Stomach (tissue), 9 donors: Measurements from ENCODE around the gene CACNA2D2. TPM values are rescaled to one million over a fixed set of nuclear protein-coding genes. Genes with fewer than 3 reads are reported as not detected.

Experiments
- DNase-seq, 2 donors: peaks; one replicate each; pipeline versions ENCODE4 v3.0.0 to v3.0.0-alpha.2; 2013 to 2019
- H3K27ac ChIP-seq, 5 donors: fragments of 200-600 bp in 4 of 5; sonication (generic) in 4 of 5; one replicate each; pipeline ENCODE4 v1.5.1; 2013 to 2019; ENCODE audit warnings: mild to moderate bottlenecking in 1 of 5, moderate library complexity in 1 of 5
- H3K27me3 ChIP-seq, 3 donors: fragments of 200-600 bp; sonication (generic); one replicate each; pipeline ENCODE4 v1.5.1; 2017 to 2019; ENCODE audit warnings: mixed run types in 1 of 3
- H3K36me3 ChIP-seq, 4 donors: fragments of 200-600 bp; sonication (generic); 1 replicate in 3 of 4; 2 replicates in 1 of 4; pipeline ENCODE4 v1.5.1; 2016 to 2019
- H3K4me1 ChIP-seq, 4 donors: fragments of 200-600 bp; sonication (generic); one replicate each; pipeline ENCODE4 v1.5.1; 2016 to 2019
- H3K4me3 ChIP-seq, 4 donors: fragments of 200-600 bp; sonication (generic) in 3 of 4; one replicate each; pipeline ENCODE4 v1.5.1; 2016 to 2019; ENCODE audit warnings: mild to moderate bottlenecking in 1 of 4
- H3K9me3 ChIP-seq, 4 donors: fragments of 200-600 bp; sonication (generic); one replicate each; pipeline ENCODE4 v1.5.1; 2016 to 2019
- EP300 ChIP-seq: sonication (generic); formaldehyde crosslinking; IDR thresholded peaks from one replicate; pipeline ENCODE4 v1.6.1; 2017; ENCODE audit warnings: antibody characterized with exemption
- POLR2A ChIP-seq, 4 donors: fragments of 450-650 bp; IDR thresholded peaks; one replicate each; pipeline ENCODE4 v1.6.1; 2016; ENCODE audit warnings: antibody characterized with exemption in 4 of 4, control low read depth in 2 of 4, mild to moderate bottlenecking in 1 of 4, moderate library complexity in 1 of 4
- POLR2AphosphoS5 ChIP-seq, 3 donors: sonication (generic); formaldehyde crosslinking; IDR thresholded peaks; one replicate each; pipeline ENCODE4 v1.6.1; 2016; ENCODE audit warnings: antibody characterized with exemption in 3 of 3
- WGBS, 5 donors: extraction: QIAGEN DNeasy Blood & Tissue Kit in 3 of 5; methylation state at CpG; one replicate each; pipeline versions ENCODE4 v1.1.5 to v1.1.7; 2013 to 2018; 5-methylcytosine and 5-hydroxymethylcytosine counted together
- intact Hi-C: fragments of 100-400 bp; cut with DNase I; formaldehyde crosslinking; loops from one replicate; pipeline ENCODE4 v1.15.1; 2023; ENCODE audit warnings: low total_unique reads
- polyA plus RNA-seq, 3 donors: library from polyadenylated mRNA; stranded (reverse); fragments of 200-250 nt; gene quantifications; one replicate each; pipeline ENCODE4 v1.2.3, GENCODE V29; 2013
- total RNA-seq, 5 donors: library from RNA; depleted of rRNA; stranded (reverse); fragments of >200 nt; gene quantifications; one replicate each; pipeline versions ENCODE4 v1.1.0 to v1.2.3, GENCODE V29; 2014 to 2016
- TF ChIP-seq, protein P1 (sequence below), 7 experiments: fragments of 450-650 bp in 4 of 7; fragments of 200-600 bp in 3 of 7; sonication (generic) in 3 of 7; IDR thresholded peaks; one replicate each; pipeline ENCODE4 v1.5.1; 2016 to 2019; ENCODE audit warnings: antibody characterized with exemption in 7 of 7, control low read depth in 2 of 7, mild to moderate bottlenecking in 1 of 7
- donor health status: healthy with polysubstance abuse.
- donor health status: Bipolar disorder and iron deficiency.
- donor health status: healthy.

The CACNA2D2 gene
- total and polyA plus RNA-seq, 8 donors: 0.92 to 45.8 (median 1.9) TPM

DNA sequence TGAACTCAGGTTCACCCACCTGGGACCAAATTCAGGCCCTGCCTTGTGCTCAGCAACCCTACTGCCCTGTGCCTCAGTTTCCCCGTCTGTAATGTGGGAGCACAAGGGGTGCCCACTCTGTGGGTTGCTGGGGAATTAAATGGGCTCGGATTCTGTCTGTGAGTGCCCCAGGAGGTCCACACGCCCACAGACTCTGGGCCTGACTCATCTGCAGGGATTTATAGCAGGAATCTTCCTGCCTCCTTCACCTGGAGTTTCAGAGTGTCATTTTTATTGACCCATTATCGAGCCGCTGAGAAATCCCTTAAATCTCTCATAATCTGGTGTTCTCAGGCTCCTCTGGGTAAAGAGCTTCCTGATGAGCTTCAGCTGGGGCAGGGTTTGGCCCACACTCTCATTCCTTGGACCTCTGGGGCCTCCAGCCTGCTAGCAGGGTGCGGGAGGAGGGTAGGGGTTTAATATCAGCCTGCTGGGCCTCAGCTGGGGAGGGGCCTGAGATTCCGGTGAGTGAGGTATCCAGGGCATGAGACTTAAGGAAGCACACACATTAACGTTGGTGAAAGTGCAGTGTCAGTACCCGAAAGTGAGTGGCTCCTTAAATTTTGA is 47.7 kb upstream of the CACNA2D2 start:
- no peaks in the 10 kb centered on the region for H3K9me3 ChIP-seq
- H3K4me3 ChIP-seq: no peak overlapping the region
- no peaks in the 10 kb centered on the region for H3K36me3 ChIP-seq
- no peak overlapping the region for H3K27ac ChIP-seq
- TF ChIP-seq POLR2AphosphoS5 (IDR thresholded peaks at IDR 0.05) (no peak), EP300 (no peak), POLR2A (IDR thresholded peaks at IDR 0.05) (no peak)
- peaks cover 0 to 10% (median 0%) of the 10 kb centered on the region in 3 donors for H3K27me3 ChIP-seq
- H3K4me1 ChIP-seq: no peaks in the 10 kb centered on the region
- DNase-seq: peak in 1 of 2 donors; percentile 55
- intact Hi-C loops: no loop called here
- WGBS, 5 donors: 52 to 64% (median 60%) methylated on average over 9 of the region's 9 CpGs

DNA sequence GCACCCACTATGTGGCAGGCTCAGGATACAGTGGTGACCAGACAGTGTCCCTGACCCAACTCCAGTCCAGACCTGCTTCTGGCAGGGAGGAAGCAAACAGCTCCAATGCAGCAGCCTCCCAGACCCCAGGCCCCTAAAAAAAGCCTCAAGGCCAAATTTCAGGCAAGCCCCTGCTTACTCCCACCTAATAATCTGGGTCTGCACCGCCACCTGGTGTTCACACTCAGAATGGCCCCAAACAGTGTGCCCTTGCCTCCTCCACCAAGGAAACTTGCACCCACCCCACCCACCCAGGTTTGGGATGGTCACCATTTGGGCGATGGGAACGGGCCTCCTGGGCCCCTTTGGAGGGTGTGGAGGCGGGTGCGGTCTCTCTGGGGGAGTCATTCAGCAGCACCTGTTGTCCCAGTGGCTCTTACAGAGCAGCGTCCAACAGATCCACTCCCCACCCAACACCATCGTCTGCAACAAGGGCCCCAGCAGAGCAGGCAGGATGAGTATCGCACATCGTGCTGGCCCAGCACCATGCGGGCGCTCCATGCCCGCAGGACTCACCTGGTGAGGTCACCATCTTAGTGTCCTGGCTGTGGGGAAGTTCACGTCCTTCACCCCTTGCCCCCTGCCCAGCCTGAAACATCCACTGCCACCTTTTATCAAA is 46.8 kb upstream of the CACNA2D2 start:
- WGBS, 5 donors: 43 to 50% (median 46%) methylated on average over 10 to 13 of the region's 13 CpGs
- intact Hi-C loops: no loop called here
- peak; percentile 72 to 84 for DNase-seq
- H3K9me3 ChIP-seq: no peaks in the 10 kb centered on the region
- H3K27ac ChIP-seq: no peak overlapping the region
- H3K27me3 ChIP-seq: peaks cover 0 to 5% (median 0%) of the 10 kb centered on the region in 3 donors
- no peak overlapping the region for H3K4me3 ChIP-seq
- H3K36me3 ChIP-seq: no peaks in the 10 kb centered on the region
- no peaks in the 10 kb centered on the region for H3K4me1 ChIP-seq
- TF ChIP-seq EP300: no peak
- TF ChIP-seq, protein P1, sequence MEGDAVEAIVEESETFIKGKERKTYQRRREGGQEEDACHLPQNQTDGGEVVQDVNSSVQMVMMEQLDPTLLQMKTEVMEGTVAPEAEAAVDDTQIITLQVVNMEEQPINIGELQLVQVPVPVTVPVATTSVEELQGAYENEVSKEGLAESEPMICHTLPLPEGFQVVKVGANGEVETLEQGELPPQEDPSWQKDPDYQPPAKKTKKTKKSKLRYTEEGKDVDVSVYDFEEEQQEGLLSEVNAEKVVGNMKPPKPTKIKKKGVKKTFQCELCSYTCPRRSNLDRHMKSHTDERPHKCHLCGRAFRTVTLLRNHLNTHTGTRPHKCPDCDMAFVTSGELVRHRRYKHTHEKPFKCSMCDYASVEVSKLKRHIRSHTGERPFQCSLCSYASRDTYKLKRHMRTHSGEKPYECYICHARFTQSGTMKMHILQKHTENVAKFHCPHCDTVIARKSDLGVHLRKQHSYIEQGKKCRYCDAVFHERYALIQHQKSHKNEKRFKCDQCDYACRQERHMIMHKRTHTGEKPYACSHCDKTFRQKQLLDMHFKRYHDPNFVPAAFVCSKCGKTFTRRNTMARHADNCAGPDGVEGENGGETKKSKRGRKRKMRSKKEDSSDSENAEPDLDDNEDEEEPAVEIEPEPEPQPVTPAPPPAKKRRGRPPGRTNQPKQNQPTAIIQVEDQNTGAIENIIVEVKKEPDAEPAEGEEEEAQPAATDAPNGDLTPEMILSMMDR (IDR thresholded peaks at IDR 0.05): peak in 5 of 7 experiments; percentile 27 to 88 (median 68)

DNA sequence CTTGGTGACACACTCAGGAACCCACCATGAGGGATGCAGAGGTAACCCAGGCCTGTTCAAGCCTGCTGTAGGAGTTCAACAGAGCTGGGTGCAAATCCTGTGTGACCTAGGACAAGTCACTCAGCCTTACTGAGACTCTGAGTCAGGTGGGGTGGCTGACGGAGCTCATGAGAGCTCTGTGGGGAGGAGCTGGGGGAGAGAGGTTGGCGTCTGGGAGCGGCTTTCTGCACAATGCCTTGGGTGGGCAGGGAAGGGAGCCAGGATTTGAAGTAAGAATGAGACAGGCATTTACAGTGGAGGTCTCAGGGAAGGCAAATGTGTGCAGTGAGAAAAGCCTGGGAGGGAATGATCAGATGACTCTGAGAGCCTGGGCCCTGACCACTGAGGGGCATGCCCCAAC is 45.8 kb upstream of the CACNA2D2 start:
- TF ChIP-seq POLR2AphosphoS5 (IDR thresholded peaks at IDR 0.05) (no peak), EP300 (no peak), POLR2A (IDR thresholded peaks at IDR 0.05) (no peak)
- TF ChIP-seq, protein P1 (IDR thresholded peaks at IDR 0.05): no peak
- WGBS, 5 donors: 86 to 100% (median 93%) methylated on average over 3 of the region's 3 CpGs

DNA sequence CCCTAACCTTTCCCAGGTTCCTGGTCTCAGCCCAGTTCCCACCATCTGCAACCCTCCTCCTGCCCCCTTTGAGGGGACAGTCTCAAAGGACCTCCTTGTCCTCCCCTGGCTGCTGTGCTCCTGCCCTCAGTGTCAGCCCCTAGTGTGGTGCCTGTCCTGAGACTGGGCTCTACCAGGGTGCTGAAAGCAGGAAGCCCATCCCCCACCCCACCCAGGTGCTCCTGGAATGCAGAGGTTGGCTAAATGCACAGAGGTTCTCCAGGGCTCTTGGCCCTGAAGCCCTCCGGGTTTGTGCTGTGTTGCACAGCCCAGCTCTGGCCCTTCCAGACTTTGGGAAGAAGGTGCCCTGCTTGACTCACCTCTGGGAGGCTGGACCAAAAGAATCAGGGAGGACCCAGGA is 42.3 kb upstream of the CACNA2D2 start:
- H3K4me3 ChIP-seq: no peak overlapping the region
- H3K36me3 ChIP-seq: no peaks in the 10 kb centered on the region
- DNase-seq: no peak
- WGBS, 5 donors: 41 to 82% (median 58%) methylated on average over 1 of the region's 1 CpG; no CpG with 5 or more reads in 1 of the 5 donors
- no peak for TF ChIP-seq POLR2A (IDR thresholded peaks at IDR 0.05)
- no peak for TF ChIP-seq POLR2AphosphoS5 (IDR thresholded peaks at IDR 0.05)
- TF ChIP-seq, protein P1 (IDR thresholded peaks at IDR 0.05): no peak
- no peak for TF ChIP-seq EP300
- no peaks in the 10 kb centered on the region for H3K27me3 ChIP-seq
- intact Hi-C loops: no loop called here
- H3K9me3 ChIP-seq: no peaks in the 10 kb centered on the region
- H3K27ac ChIP-seq: no peak overlapping the region
- H3K4me1 ChIP-seq: no peaks in the 10 kb centered on the region

More for the DNA sequence above, 45.8 kb upstream of the CACNA2D2 start:
- Histone ChIP-seq H3K27ac (no peak overlapping the region), H3K4me1 (no peaks in the 10 kb centered on the region), H3K27me3 (peaks cover 0 to 3% (median 0%) of the 10 kb centered on the region in 3 donors), H3K36me3 (no peaks in the 10 kb centered on the region), H3K9me3 (no peaks in the 10 kb centered on the region), H3K4me3 (no peak overlapping the region)
- intact Hi-C loops: no loop called here
- no peak for DNase-seq
